ENCODE measurements around the gene IGF2BP2. TPM values are rescaled to one million over a fixed set of nuclear protein-coding genes. Genes with fewer than 3 reads are reported as not detected.

The IGF2BP2 gene
- total and polyA plus RNA-seq, 2 of the 8 experiments (the other 6 are each of a cell fraction or from before 2014, with no cell fraction given), result 7.4 to 121 TPM

- POLR2A ChIA-PET (ENCODE audit: partially characterized antibody), result interaction anchor here (0.9 kb wide), 1 partner anchor 30 kb away, joined by 3 read pairs; no protein-coding TSS in a partner anchor
- Histone ChIP-seq H3K23ac (ENCODE audit: insufficient read length) (no peak overlapping the region), H3K4me1 (replicated peaks in 1 of 4; ENCODE audit: control insufficient read depth in 3 of 4, insufficient read depth in 4 of 4, low read length in 3 of 4) (peaks cover 0 to 23% (median 7%) of the 10 kb centered on the region in 4 experiments; a peak in 6 of 7 replicates), H2BK15ac (ENCODE audit: low read length) (no peak overlapping the region), H2BK120ac (replicated peaks; ENCODE audit: low read depth, low read length) (no peak overlapping the region), H3K27ac (ENCODE audit: low read depth, low read length) (no peak overlapping the region), H4K8ac (ENCODE audit: extremely low read depth, insufficient read depth, low read length) (no peak overlapping the region), H2BK5ac (ENCODE audit: low read depth, low read length) (no peak overlapping the region), H3K14ac (ENCODE audit: insufficient read length) (no peak overlapping the region), H2BK20ac (ENCODE audit: low read length) (no peak overlapping the region), H4K5ac (ENCODE audit: insufficient read length, low read depth, low read length) (no peak overlapping the region), H3K18ac (ENCODE audit: extremely low read depth, low read length) (0 out of 2 replicates have a peak overlapping the region, but pooled peaks have one; percentile 7), H2AFZ (ENCODE audit: low read length) (no peak overlapping the region), H3K4me2 (ENCODE audit: insufficient read depth in 1 of 2, low read depth in 2 of 2, low read length in 2 of 2) (no peak overlapping the region), H3K79me2 (ENCODE audit: control insufficient read depth in 1 of 2, insufficient read depth in 2 of 2, low read length in 2 of 2) (peaks cover 5 to 95% of the 10 kb centered on the region in 2 experiments), H3K4ac (replicated peaks; ENCODE audit: insufficient read length, low read depth, low read length) (no peak overlapping the region), H3K9ac (replicated peaks in 1 of 4; ENCODE audit: extremely low read depth in 1 of 4, low read depth in 3 of 4, low read length in 3 of 4) (no peak overlapping the region), H2AK5ac (ENCODE audit: low read depth, low read length) (no peak overlapping the region), H3K36me3 (ENCODE audit: control insufficient read depth in 2 of 4, insufficient read depth in 4 of 4, low read length in 3 of 4) (no peaks in the 10 kb centered on the region), H3K79me1 (ENCODE audit: low read depth, low read length) (peaks cover 6% of the 10 kb centered on the region; the same call in 1 of the 2 replicates), H3K23me2 (ENCODE audit: low read depth, low read length) (no peaks in the 10 kb centered on the region), H3K9me3 (ENCODE audit: insufficient read depth in 2 of 2, low read depth in 1 of 2, low read length in 1 of 2) (no peaks in the 10 kb centered on the region), H4K91ac (replicated peaks; ENCODE audit: insufficient read length, low read length) (no peak overlapping the region), H3K4me3 (ENCODE audit: extremely low read depth in 1 of 4, insufficient read depth in 2 of 4, low read depth in 3 of 4, low read length in 4 of 4) (no peak overlapping the region), H3K56ac (replicated peaks; ENCODE audit: insufficient read length, low read depth, low read length) (no peak overlapping the region), H4K20me1 (replicated peaks in 1 of 2; ENCODE audit: control insufficient read depth in 1 of 2, insufficient read depth in 2 of 2, low read length in 2 of 2) (peaks cover 33 to 35% of the 10 kb centered on the region in 2 experiments), H2BK12ac (ENCODE audit: low read depth, low read length) (no peak overlapping the region), H3K27me3 (replicated peaks in 1 of 4; ENCODE audit: control insufficient read depth in 3 of 4, extremely low read depth in 1 of 4, insufficient read depth in 3 of 4, low read length in 3 of 4) (no peaks in the 10 kb centered on the region)
- whole genome bisulfite sequencing, 2 experiments (ENCODE audit: extremely low coverage in 1 of 2, insufficient coverage in 1 of 2, insufficient read length in 1 of 2, insufficient replicate concordance in 2 of 2, low coverage in 1 of 2, low lambda C conversion rate in 2 of 2, missing lambda C conversion rate in 1 of 2), result 97% methylated on average over 5 of the region's 5 CpGs; no CpG with 5 or more reads in 1 of the 2 experiments
- no peak for TF ChIP-seq BCL11A (IDR thresholded peaks at IDR 0.05; ENCODE audit: low read depth in 2 of 2, low read length in 2 of 2)
- no peak for TF ChIP-seq ZNF274 (IDR thresholded peaks at IDR 0.05; ENCODE audit: borderline replicate concordance, extremely low read depth, low read length)
- TF ChIP-seq CBX8 (IDR thresholded peaks at IDR 0.05; ENCODE audit: borderline replicate concordance, low read depth, low read length), result no peak
- no peak for TF ChIP-seq CEBPB (IDR thresholded peaks at IDR 0.05; ENCODE audit: low read depth, low read length)
- TF ChIP-seq CREB1 (IDR thresholded peaks at IDR 0.05), result no peak
- TF ChIP-seq, protein P1, sequence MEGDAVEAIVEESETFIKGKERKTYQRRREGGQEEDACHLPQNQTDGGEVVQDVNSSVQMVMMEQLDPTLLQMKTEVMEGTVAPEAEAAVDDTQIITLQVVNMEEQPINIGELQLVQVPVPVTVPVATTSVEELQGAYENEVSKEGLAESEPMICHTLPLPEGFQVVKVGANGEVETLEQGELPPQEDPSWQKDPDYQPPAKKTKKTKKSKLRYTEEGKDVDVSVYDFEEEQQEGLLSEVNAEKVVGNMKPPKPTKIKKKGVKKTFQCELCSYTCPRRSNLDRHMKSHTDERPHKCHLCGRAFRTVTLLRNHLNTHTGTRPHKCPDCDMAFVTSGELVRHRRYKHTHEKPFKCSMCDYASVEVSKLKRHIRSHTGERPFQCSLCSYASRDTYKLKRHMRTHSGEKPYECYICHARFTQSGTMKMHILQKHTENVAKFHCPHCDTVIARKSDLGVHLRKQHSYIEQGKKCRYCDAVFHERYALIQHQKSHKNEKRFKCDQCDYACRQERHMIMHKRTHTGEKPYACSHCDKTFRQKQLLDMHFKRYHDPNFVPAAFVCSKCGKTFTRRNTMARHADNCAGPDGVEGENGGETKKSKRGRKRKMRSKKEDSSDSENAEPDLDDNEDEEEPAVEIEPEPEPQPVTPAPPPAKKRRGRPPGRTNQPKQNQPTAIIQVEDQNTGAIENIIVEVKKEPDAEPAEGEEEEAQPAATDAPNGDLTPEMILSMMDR (IDR thresholded peaks at IDR 0.05; ENCODE audit: control extremely low read depth in 1 of 3, insufficient read depth in 1 of 3, low read depth in 1 of 3, low read length in 3 of 3), result no peak
- CTCF ChIA-PET (ENCODE audit: partially characterized antibody), result interaction anchor here (0.8 to 17.0 kb wide), 13 partner anchors 8 to 106 kb away, joined by 3 to 345 read pairs (median 5); no protein-coding TSS in a partner anchor
- DNase-seq (ENCODE audit: low read depth in 1 of 2, low spot score in 2 of 2) (no peak), FAIRE-seq (no peak)
These were observed 58.4 kb downstream of the IGF2BP2 start for GRCh38 chr3:185766329-185767001.

Measured in H1 (cell line).